Transverse colon (tissue), 3 donors: Measurements from ENCODE around the gene OPTC.

Experiments used
- EP300 ChIP-seq: sonication (generic); formaldehyde crosslinking; IDR thresholded peaks from one replicate; pipeline ENCODE4 v1.6.1; 2017; ENCODE audit warnings: antibody characterized with exemption, low read depth
- POLR2A ChIP-seq: fragments of 450-650 bp; IDR thresholded peaks from one replicate; pipeline ENCODE4 v1.6.1; 2016; ENCODE audit warnings: antibody characterized with exemption, mild to moderate bottlenecking, moderate library complexity
- TF ChIP-seq, protein P1 (sequence below), 5 experiments: fragments of 200-600 bp in 3 of 5; fragments of 450-650 bp in 2 of 5; sonication (generic) in 3 of 5; IDR thresholded peaks; 1 replicate in 2 of 5; 2 replicates in 3 of 5; pipeline ENCODE4 v1.5.1; 2016 to 2017; ENCODE audit warnings: antibody characterized with exemption in 5 of 5, inconsistent platforms in 3 of 5, mild to moderate bottlenecking in 2 of 5, moderate library complexity in 1 of 5

DNA sequence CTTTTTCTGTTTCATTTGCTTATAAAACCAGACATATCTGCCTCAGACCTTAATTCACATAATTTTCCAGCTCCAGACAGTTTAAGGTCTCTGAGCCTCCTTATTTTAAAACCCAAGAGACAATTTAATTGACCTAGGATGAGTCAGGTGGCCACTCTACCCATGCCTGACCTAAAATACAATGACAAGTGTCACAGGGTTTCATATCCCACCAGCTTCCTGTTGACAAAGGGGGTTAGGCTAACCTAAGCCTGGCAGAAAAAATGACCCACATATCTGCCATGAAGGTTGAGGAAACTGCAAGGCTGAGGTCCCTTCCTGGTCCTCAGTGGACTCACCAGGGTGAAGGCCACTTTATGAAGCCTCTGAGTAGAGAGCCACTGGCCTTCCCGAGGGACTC lies 52.3 kb downstream of the OPTC start:
- TF ChIP-seq EP300 (no peak), POLR2A (no peak)
- TF ChIP-seq, protein P1, sequence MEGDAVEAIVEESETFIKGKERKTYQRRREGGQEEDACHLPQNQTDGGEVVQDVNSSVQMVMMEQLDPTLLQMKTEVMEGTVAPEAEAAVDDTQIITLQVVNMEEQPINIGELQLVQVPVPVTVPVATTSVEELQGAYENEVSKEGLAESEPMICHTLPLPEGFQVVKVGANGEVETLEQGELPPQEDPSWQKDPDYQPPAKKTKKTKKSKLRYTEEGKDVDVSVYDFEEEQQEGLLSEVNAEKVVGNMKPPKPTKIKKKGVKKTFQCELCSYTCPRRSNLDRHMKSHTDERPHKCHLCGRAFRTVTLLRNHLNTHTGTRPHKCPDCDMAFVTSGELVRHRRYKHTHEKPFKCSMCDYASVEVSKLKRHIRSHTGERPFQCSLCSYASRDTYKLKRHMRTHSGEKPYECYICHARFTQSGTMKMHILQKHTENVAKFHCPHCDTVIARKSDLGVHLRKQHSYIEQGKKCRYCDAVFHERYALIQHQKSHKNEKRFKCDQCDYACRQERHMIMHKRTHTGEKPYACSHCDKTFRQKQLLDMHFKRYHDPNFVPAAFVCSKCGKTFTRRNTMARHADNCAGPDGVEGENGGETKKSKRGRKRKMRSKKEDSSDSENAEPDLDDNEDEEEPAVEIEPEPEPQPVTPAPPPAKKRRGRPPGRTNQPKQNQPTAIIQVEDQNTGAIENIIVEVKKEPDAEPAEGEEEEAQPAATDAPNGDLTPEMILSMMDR (IDR thresholded peaks at IDR 0.05): no peak
